Caki2 (cell line): ENCODE data around the gene VSIG8. TPM values are rescaled to one million over a fixed set of nuclear protein-coding genes. Genes with fewer than 3 reads are reported as not detected.

Source experiments
- DNase-seq: peaks from one replicate; pipeline ENCODE4 v3.0.0-alpha.2; 2015; ENCODE audit warnings: low read depth
- in situ Hi-C: cut with HindIII; loops from 2 replicates; pipeline ENCODE4 v1.10.0; 2016; ENCODE audit warnings: low sequenced_read_pairs, low pct_unique_long_range_greater_than_20kb, mixed read lengths
- total RNA-seq: library from RNA; depleted of rRNA; stranded (reverse); fragments of >200 nt; shearing (Covaris generic); gene quantifications from 2 replicates; pipeline ENCODE4 v1.2.3, GENCODE V29; 2014; ENCODE audit warnings: low replicate concordance; rRNA removed

VSIG8 gene
- total RNA-seq, 1 experiment from 2014 or later: 0.57 TPM

DNA sequence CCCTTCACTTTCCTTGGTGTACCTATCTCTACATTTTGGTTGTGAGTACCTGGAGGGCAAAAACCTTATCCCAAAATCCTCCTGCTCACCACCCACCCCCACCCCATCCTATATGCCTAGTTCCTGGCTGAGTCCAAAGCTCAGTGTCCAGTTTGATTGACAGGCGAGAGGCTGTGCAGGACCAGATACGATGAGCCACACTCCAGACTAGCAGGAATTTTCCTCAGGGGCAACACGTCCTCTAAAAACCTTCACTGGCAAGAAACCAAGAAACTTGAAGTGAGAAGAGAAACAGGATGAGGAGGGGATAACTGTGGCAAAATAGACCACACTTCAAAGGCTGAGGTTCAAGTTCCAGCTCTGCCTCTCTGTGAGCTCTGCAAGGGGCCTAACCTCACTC, 36.9 kb downstream of the VSIG8 start:
- in situ Hi-C loops: no loop called here
- no peak for DNase-seq

DNA sequence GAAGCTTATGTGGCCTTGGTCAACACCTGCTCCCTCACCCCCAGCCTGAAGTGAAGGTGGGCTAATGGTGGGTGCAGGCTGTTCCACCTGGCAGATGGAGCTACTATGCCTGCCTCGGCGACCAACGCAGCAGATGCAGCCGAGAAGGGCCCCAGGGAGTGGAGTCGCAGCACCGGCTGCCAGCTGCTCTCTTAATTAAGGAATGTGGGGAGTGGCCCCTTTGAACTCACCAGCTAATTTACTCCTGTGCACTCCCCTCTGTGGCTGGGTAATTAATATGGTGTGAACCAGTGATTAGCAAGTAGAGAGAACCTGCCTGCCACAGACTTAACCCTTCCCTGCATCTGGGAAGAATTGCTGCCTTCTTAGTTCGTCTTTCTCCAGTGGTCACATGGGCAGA, 39.1 kb downstream of the VSIG8 start:
- DNase-seq: no peak
- in situ Hi-C loops: no loop called here

DNA sequence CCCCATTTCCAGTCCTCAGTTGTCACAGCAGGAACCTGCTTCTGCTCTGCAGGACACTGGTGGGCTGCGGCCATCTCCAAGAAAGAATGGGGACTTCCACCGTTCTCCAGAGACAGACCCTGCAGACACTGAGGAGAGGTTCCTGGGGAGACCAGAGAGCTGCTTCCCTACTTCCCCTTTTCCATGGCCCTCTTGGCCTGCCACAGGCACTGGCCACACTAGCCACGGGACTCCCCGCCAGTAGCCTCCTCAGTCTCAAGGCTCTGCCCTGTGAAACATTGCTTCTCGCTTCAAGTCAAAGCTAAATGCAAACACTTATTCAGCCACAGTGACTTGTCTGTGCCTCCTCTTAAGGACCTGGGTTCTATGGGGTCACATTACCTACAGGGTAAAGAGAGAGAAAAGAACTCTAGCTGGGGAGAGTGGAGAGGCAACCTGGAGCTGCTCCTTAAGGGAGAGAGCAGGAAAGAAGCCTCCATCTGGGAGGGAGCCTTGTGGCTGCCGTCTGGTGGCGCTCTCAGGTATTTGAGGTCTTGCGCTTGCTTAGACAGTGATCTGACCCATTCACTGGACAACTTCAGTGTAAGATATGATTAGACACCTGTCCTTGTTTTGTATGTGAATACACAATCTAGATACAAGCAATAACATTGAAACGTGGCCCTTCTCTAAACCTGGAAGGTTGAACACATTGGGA, 41.1 kb downstream of the VSIG8 start:
- DNase-seq: no peak
- in situ Hi-C loops: no loop called here

DNA sequence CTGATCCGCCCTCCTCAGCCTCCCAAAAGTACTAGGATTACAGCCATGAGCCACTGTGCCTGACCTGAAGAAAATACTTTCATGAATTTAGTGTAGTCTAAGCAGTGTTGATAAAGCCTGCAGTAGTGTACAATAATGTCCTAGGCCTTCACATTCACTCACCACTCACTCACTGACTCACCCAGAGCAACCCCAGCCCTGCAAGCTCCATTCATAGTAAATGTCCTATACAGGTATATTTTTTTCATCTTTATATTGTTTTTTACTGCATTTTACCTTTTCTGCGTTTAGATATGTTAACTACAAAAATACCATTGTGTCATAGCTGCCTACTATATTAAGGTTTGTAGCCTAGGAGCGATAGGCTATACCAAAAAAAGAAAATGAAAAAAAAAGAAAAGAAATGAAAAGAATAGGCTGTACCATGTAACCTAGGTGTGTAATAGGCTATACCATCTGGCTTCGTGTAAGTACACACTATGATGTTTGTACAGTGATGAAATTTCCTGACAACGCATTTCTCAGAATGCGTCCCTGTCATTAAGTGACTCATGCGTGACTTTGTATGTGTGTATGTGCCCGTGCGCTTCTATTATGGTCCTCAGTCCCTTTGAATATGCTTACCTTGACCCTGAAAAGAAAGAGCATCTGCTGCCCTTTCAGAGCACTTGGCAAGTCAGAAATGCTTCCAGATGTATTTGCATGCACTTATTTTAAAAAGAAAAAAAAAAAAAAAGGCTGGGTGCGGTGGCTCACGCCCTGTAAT, 45.0 kb downstream of the VSIG8 start:
- in situ Hi-C loops: no loop called here
- no peak for DNase-seq

- in situ Hi-C loops: no loop called here
- no peak for DNase-seq
Measured at GRCh38 chr1:159815926-159816325, 46.5 kb downstream of the VSIG8 start.

DNA sequence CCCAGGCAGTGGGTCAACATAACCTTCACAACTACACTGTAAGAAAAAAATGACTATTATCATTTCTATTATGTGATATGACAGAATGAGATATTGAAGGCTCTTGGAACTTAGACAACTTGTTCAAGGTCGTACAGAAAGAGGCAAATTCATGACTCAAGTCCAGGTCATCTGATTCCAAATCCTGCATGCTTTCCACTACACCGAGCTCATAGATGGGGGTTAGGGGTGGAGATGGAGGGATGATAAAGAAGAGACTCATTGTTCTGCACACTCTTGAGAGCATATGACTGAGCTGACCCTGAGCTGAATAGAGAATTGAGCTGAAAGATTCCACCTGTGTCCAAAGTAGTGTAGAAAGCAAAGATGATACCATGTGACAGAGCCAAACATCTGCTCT, 57.5 kb downstream of the VSIG8 start:
- in situ Hi-C loops: no loop called here
- no peak for DNase-seq

Other genes starting within 250 kb of the VSIG8 start
- gene CRP, start 148.1 kb downstream of the VSIG8 start, total RNA-seq: not detected in 2 replicates
- 86.0 and 130 TPM in 2 replicates for gene DUSP23, start 81.7 kb downstream of the VSIG8 start, total RNA-seq
- not detected in 2 replicates for gene FCRL6, start 60.3 kb downstream of the VSIG8 start, total RNA-seq
- not detected in 2 replicates for gene SLAMF8, start 35.8 kb downstream of the VSIG8 start, total RNA-seq
- not detected in 2 replicates for gene CFAP45, start 37.5 kb upstream of the VSIG8 start, total RNA-seq
- gene TAGLN2, start 62.9 kb upstream of the VSIG8 start, total RNA-seq: 669 and 758 TPM in 2 replicates
- gene IGSF9, start 83.0 kb upstream of the VSIG8 start, total RNA-seq: 0.03 TPM in 1 of 2 replicates, not detected in the other
- gene SLAMF9, start 91.6 kb upstream of the VSIG8 start, total RNA-seq: not detected in 2 replicates
- gene PIGM, start 169.3 kb upstream of the VSIG8 start, total RNA-seq: 1.8 and 1.9 TPM in 2 replicates
- not detected in 2 replicates for gene KCNJ10, start 207.5 kb upstream of the VSIG8 start, total RNA-seq
- not detected in 2 replicates for gene KCNJ9, start 218.9 kb upstream of the VSIG8 start, total RNA-seq
- 52.6 and 56.2 TPM in 2 replicates for gene IGSF8, start 236.0 kb upstream of the VSIG8 start, total RNA-seq